Dendritic cell treated with granulocyte-macrophage colony-stimulating factor and Interleukin-4, amounts not matched to agents 40 ng/mL and 50 ng/mL, for 4 days (primary cell): ENCODE data around the gene UGT1A1.

Experiments
- H3K27ac Mint-ChIP-seq: one replicate; pipeline ENCODE4 v1.8.0; 2022; ENCODE audit warnings: mild to moderate bottlenecking, mixed read lengths
- H3K27me3 Mint-ChIP-seq: one replicate; pipeline ENCODE4 v1.8.0; 2022; ENCODE audit warnings: mild to moderate bottlenecking, mixed read lengths
- H3K36me3 Mint-ChIP-seq: one replicate; pipeline ENCODE4 v1.8.0; 2022; ENCODE audit warnings: low read depth, mixed read lengths
- H3K4me1 Mint-ChIP-seq: one replicate; pipeline ENCODE4 v1.8.0; 2022; ENCODE audit warnings: low read depth, mixed read lengths
- H3K4me3 Mint-ChIP-seq: one replicate; pipeline ENCODE4 v1.8.0; 2022; ENCODE audit warnings: mild to moderate bottlenecking, moderate library complexity, mixed read lengths
- H3K9me3 Mint-ChIP-seq: one replicate; pipeline ENCODE4 v1.8.0; 2022; ENCODE audit warnings: mixed read lengths
- intact Hi-C: fragments of 100-400 bp; cut with micrococcal nuclease; formaldehyde crosslinking; loops from one replicate; pipeline ENCODE4 v1.15.0; 2022

Gene UGT1A1

GRCh38 chr2:233810385-233810784 is 50.3 kb downstream of the UGT1A1 start:
- H3K27ac Mint-ChIP-seq, result no peak overlapping the region
- H3K4me3 Mint-ChIP-seq, result no peak overlapping the region
- H3K36me3 Mint-ChIP-seq, result no peaks in the 10 kb centered on the region
- peaks cover 3% of the 10 kb centered on the region for H3K27me3 Mint-ChIP-seq
- intact Hi-C loops, result no loop called here
- no peaks in the 10 kb centered on the region for H3K4me1 Mint-ChIP-seq
- no peaks in the 10 kb centered on the region for H3K9me3 Mint-ChIP-seq

GRCh38 chr2:233811087-233811486 is 51.0 kb downstream of the UGT1A1 start:
- no peak overlapping the region for H3K4me3 Mint-ChIP-seq
- peaks cover 3% of the 10 kb centered on the region for H3K27me3 Mint-ChIP-seq
- no peaks in the 10 kb centered on the region for H3K36me3 Mint-ChIP-seq
- H3K27ac Mint-ChIP-seq, result no peak overlapping the region
- intact Hi-C loops, result no loop called here
- H3K9me3 Mint-ChIP-seq, result no peaks in the 10 kb centered on the region
- H3K4me1 Mint-ChIP-seq, result no peaks in the 10 kb centered on the region

- Mint-ChIP-seq H3K4me1 (no peaks in the 10 kb centered on the region), H3K27ac (no peak overlapping the region), H3K36me3 (no peaks in the 10 kb centered on the region), H3K4me3 (no peak overlapping the region), H3K27me3 (peaks cover 3% of the 10 kb centered on the region), H3K9me3 (no peaks in the 10 kb centered on the region)
- intact Hi-C loops, result no loop called here
These were observed 51.7 kb downstream of the UGT1A1 start for GRCh38 chr2:233811732-233812131.

GRCh38 chr2:233813236-233814055 is 53.4 kb downstream of the UGT1A1 start:
- Mint-ChIP-seq H3K4me1 (no peaks in the 10 kb centered on the region), H3K4me3 (no peak overlapping the region), H3K9me3 (no peaks in the 10 kb centered on the region), H3K36me3 (no peaks in the 10 kb centered on the region), H3K27ac (no peak overlapping the region), H3K27me3 (peaks cover 3% of the 10 kb centered on the region)
- intact Hi-C loops, result no loop called here

GRCh38 chr2:233814056-233814835 is 54.2 kb downstream of the UGT1A1 start:
- H3K27ac Mint-ChIP-seq, result no peak overlapping the region
- H3K4me3 Mint-ChIP-seq, result no peak overlapping the region
- intact Hi-C loops, result no loop called here
- H3K9me3 Mint-ChIP-seq, result no peaks in the 10 kb centered on the region
- no peaks in the 10 kb centered on the region for H3K4me1 Mint-ChIP-seq
- no peaks in the 10 kb centered on the region for H3K36me3 Mint-ChIP-seq
- peaks cover 3% of the 10 kb centered on the region for H3K27me3 Mint-ChIP-seq

- peaks cover 3% of the 10 kb centered on the region for H3K27me3 Mint-ChIP-seq
These were observed 55.8 kb downstream of the UGT1A1 start for GRCh38 chr2:233815861-233816260.

GRCh38 chr2:233816334-233816733 is 56.3 kb downstream of the UGT1A1 start:
- Mint-ChIP-seq H3K4me1 (no peaks in the 10 kb centered on the region), H3K4me3 (no peak overlapping the region), H3K27ac (no peak overlapping the region), H3K36me3 (no peaks in the 10 kb centered on the region), H3K27me3 (peaks cover 3% of the 10 kb centered on the region), H3K9me3 (no peaks in the 10 kb centered on the region)
- intact Hi-C loops, result no loop called here

More at GRCh38 chr2:233815861-233816260, 55.8 kb downstream of the UGT1A1 start:
- no peaks in the 10 kb centered on the region for H3K9me3 Mint-ChIP-seq
- H3K27ac Mint-ChIP-seq, result no peak overlapping the region
- H3K4me3 Mint-ChIP-seq, result no peak overlapping the region
- H3K36me3 Mint-ChIP-seq, result no peaks in the 10 kb centered on the region
- intact Hi-C loops, result no loop called here
- no peaks in the 10 kb centered on the region for H3K4me1 Mint-ChIP-seq

GRCh38 chr2:233816771-233817170 is 56.7 kb downstream of the UGT1A1 start:
- Mint-ChIP-seq H3K4me1 (no peaks in the 10 kb centered on the region), H3K27me3 (peaks cover 3% of the 10 kb centered on the region), H3K36me3 (no peaks in the 10 kb centered on the region), H3K27ac (no peak overlapping the region), H3K9me3 (no peaks in the 10 kb centered on the region), H3K4me3 (no peak overlapping the region)
- intact Hi-C loops, result no loop called here

- Mint-ChIP-seq H3K4me3 (no peak overlapping the region), H3K36me3 (no peaks in the 10 kb centered on the region), H3K9me3 (no peaks in the 10 kb centered on the region), H3K4me1 (no peaks in the 10 kb centered on the region), H3K27ac (no peak overlapping the region), H3K27me3 (peaks cover 3% of the 10 kb centered on the region)
- intact Hi-C loops, result no loop called here
These were observed 57.4 kb downstream of the UGT1A1 start for GRCh38 chr2:233817361-233817911.

GRCh38 chr2:233817995-233818638 is 58.0 kb downstream of the UGT1A1 start:
- no peaks in the 10 kb centered on the region for H3K9me3 Mint-ChIP-seq
- no peak overlapping the region for H3K27ac Mint-ChIP-seq
- H3K4me3 Mint-ChIP-seq, result no peak overlapping the region
- intact Hi-C loops, result no loop called here
- H3K36me3 Mint-ChIP-seq, result no peaks in the 10 kb centered on the region
- peaks cover 3% of the 10 kb centered on the region for H3K27me3 Mint-ChIP-seq
- peaks cover 3% of the 10 kb centered on the region for H3K4me1 Mint-ChIP-seq

GRCh38 chr2:233818639-233819621 is 58.9 kb downstream of the UGT1A1 start:
- Mint-ChIP-seq H3K4me3 (no peak overlapping the region), H3K27me3 (peaks cover under 1% of the 10 kb centered on the region), H3K27ac (no peak overlapping the region), H3K4me1 (peaks cover 8% of the 10 kb centered on the region), H3K9me3 (no peaks in the 10 kb centered on the region), H3K36me3 (no peaks in the 10 kb centered on the region)
- intact Hi-C loops, result no loop called here

GRCh38 chr2:233819884-233820773 is 60.1 kb downstream of the UGT1A1 start:
- Mint-ChIP-seq H3K9me3 (no peaks in the 10 kb centered on the region), H3K4me1 (peaks cover 8% of the 10 kb centered on the region), H3K27me3 (no peaks in the 10 kb centered on the region), H3K36me3 (no peaks in the 10 kb centered on the region), H3K4me3 (no peak overlapping the region), H3K27ac (no peak overlapping the region)
- intact Hi-C loops, result no loop called here
